DMS153 treated with DMSO at 0.1 percent for 48 hours (cell line): ENCODE results near the gene ZDHHC8.
A peak's percentile ranks its signal among the peaks of the same experiment; 100 is the strongest.

ENCODE experiments used
- DNase-seq: peaks from one replicate; lab custom pipeline; 2025; ENCODE audit not compliant: unreplicated experiment; lab: John Stamatoyannopoulos, UW

The ZDHHC8 gene

GRCh38 chr22:20128902-20129746, 2.5 kb upstream of the ZDHHC8 start:
- peak; percentile 19 for DNase-seq

- no peak for DNase-seq
These were observed 1.9 kb upstream of the ZDHHC8 start for GRCh38 chr22:20129747-20130014.

- peak; percentile 3 for DNase-seq
These were observed 1.3 kb upstream of the ZDHHC8 start for GRCh38 chr22:20130319-20130718.

- peak; percentile 3 for DNase-seq
These were observed 640 bp upstream of the ZDHHC8 start for GRCh38 chr22:20130731-20131596.

- no peak for DNase-seq
These were observed 468 bp downstream of the ZDHHC8 start for GRCh38 chr22:20131859-20132685.

GRCh38 chr22:20132686-20133246, 1.2 kb downstream of the ZDHHC8 start:
- DNase-seq: no peak

- DNase-seq: no peak
These were observed 2.4 kb downstream of the ZDHHC8 start for GRCh38 chr22:20133930-20134549.

- DNase-seq: no peak
These were observed 3.7 kb downstream of the ZDHHC8 start for GRCh38 chr22:20135265-20135664.

GRCh38 chr22:20135806-20136602, 4.4 kb downstream of the ZDHHC8 start:
- DNase-seq: no peak

GRCh38 chr22:20136603-20136873, 4.9 kb downstream of the ZDHHC8 start:
- DNase-seq: no peak

- DNase-seq: no peak
These were observed 5.5 kb downstream of the ZDHHC8 start for GRCh38 chr22:20137113-20137512.

- no peak for DNase-seq
These were observed 6.2 kb downstream of the ZDHHC8 start for GRCh38 chr22:20137671-20138416.

GRCh38 chr22:20138417-20138738, 6.8 kb downstream of the ZDHHC8 start:
- DNase-seq: no peak

- DNase-seq: no peak
These were observed 7.3 kb downstream of the ZDHHC8 start for GRCh38 chr22:20138868-20139267.

- no peak for DNase-seq
These were observed 7.9 kb downstream of the ZDHHC8 start for GRCh38 chr22:20139391-20140106.

- DNase-seq: no peak
These were observed 8.5 kb downstream of the ZDHHC8 start for GRCh38 chr22:20140107-20140445.

GRCh38 chr22:20140521-20140964, 8.9 kb downstream of the ZDHHC8 start:
- no peak for DNase-seq

GRCh38 chr22:20141186-20142077, 9.8 kb downstream of the ZDHHC8 start:
- DNase-seq: no peak
